SU-DHL-6 (cell line): ENCODE results near the gene NAAA.
"Not testable (repeated sequence)": the region's sequence is repeated elsewhere in the genome, so short reads cannot be mapped to it uniquely, and the experiment has no call there.

Experiments
- H2AFZ ChIP-seq: fragments of 200-600 bp; sonication (generic); 2 replicates; pipeline ENCODE4 v1.6.1; 2014; ENCODE audit warnings: low read depth, mild to moderate bottlenecking, moderate library complexity, mixed read lengths, antibody characterized with exemption, low read length; ENCODE audit not compliant: severe bottlenecking
- H3F3A ChIP-seq: fragments of 200-600 bp; shearing (Covaris generic); 2 replicates; pipeline ENCODE4 v1.6.0; 2016; ENCODE audit warnings: antibody characterized with exemption, mild to moderate bottlenecking; ENCODE audit not compliant: insufficient read depth
- H3K27ac ChIP-seq: fragments of 200-600 bp; sonication (generic); 2 replicates; pipeline ENCODE4 v1.5.1; 2016; ENCODE audit warnings: low read depth, mild to moderate bottlenecking, low read length, moderate library complexity, mixed read lengths
- H3K27me3 ChIP-seq: fragments of 200-600 bp; sonication (generic), shearing (Covaris generic); 2 replicates; pipeline ENCODE4 v1.6.0; 2014; ENCODE audit warnings: mild to moderate bottlenecking, low read length
- H3K36me3 ChIP-seq: fragments of 200-600 bp; sonication (generic); 2 replicates; pipeline ENCODE4 v1.6.1; 2014; ENCODE audit warnings: mild to moderate bottlenecking, low read length, mixed read lengths
- H3K4me2 ChIP-seq: fragments of 300-600, 200-600 bp; shearing (Covaris generic), sonication (generic); 2 replicates; pipeline ENCODE4 v1.6.0; 2014; ENCODE audit warnings: low read length, low read depth, mild to moderate bottlenecking; ENCODE audit not compliant: poor library complexity, severe bottlenecking
- H3K4me3 ChIP-seq: fragments of 200-600 bp; sonication (generic); 2 replicates; pipeline ENCODE4 v1.5.1; 2014; ENCODE audit warnings: antibody characterized with exemption, low read length, mild to moderate bottlenecking, mixed read lengths; ENCODE audit not compliant: insufficient read depth, poor library complexity, severe bottlenecking
- H3K79me2 ChIP-seq: fragments of 200-600 bp; sonication (generic); 2 replicates; pipeline ENCODE4 v1.6.1; 2014; ENCODE audit warnings: mild to moderate bottlenecking, low read length, moderate library complexity; ENCODE audit not compliant: insufficient read depth
- H3K9ac ChIP-seq: fragments of 200-600 bp; sonication (generic); 2 replicates; pipeline ENCODE4 v1.7.0; 2014; ENCODE audit warnings: mild to moderate bottlenecking, low read length
- H3K9me2 ChIP-seq: fragments of 200-600 bp; sonication (generic); replicated peaks from 2 replicates; pipeline ENCODE4 v1.6.1; 2014; ENCODE audit warnings: low read length; ENCODE audit not compliant: insufficient read depth
- H3K9me3 ChIP-seq: fragments of 200-600 bp; sonication (generic); 2 replicates; pipeline ENCODE4 v1.6.1; 2014; ENCODE audit warnings: low read length, mixed read lengths; ENCODE audit not compliant: insufficient read depth
- H4K20me1 ChIP-seq: fragments of 200-600 bp; sonication (generic); 2 replicates; pipeline ENCODE4 v1.6.1; 2014; ENCODE audit warnings: low read depth, mild to moderate bottlenecking, antibody characterized with exemption, low read length, moderate library complexity, mixed read lengths
- CTCF ChIP-seq: fragments of 200-600 bp; sonication (generic); IDR thresholded peaks from one replicate; pipeline ENCODE4 v1.5.1; 2017; ENCODE audit warnings: antibody characterized with exemption, mild to moderate bottlenecking, low read length, moderate library complexity; ENCODE audit not compliant: insufficient read depth, poor library complexity, severe bottlenecking
- EZH2phosphoT487 ChIP-seq: fragments of 200-600 bp; sonication (generic), shearing (Covaris generic); conservative IDR thresholded peaks from 2 replicates; pipeline ENCODE4 v1.6.1; 2018; ENCODE audit warnings: mild to moderate bottlenecking, antibody characterized with exemption, low read length, moderate library complexity, mixed read lengths

NAAA gene

GRCh38 chr4:75968084-75968483, 27.3 kb upstream of the NAAA start:
- Histone ChIP-seq H3K27ac (no peak overlapping the region), H3K9me2 (no peaks in the 10 kb centered on the region), H3K79me2 (no peaks in the 10 kb centered on the region), H4K20me1 (no peaks in the 10 kb centered on the region), H2AFZ (no peak overlapping the region), H3K9ac (no peak overlapping the region), H3K36me3 (peaks cover 22% of the 10 kb centered on the region; the same call in 1 of the 2 replicates), H3F3A (no peaks in the 10 kb centered on the region), H3K4me2 (no peak overlapping the region), H3K9me3 (no peaks in the 10 kb centered on the region), H3K4me3 (no peak overlapping the region), H3K27me3 (no peaks in the 10 kb centered on the region)
- TF ChIP-seq CTCF (no peak), EZH2phosphoT487 (no peak)

- no peaks in the 10 kb centered on the region for H3K9me3 ChIP-seq
- no peaks in the 10 kb centered on the region for H3F3A ChIP-seq
- H3K4me3 ChIP-seq, result no peak overlapping the region
- no peak overlapping the region for H3K27ac ChIP-seq
- no peak overlapping the region for H3K9ac ChIP-seq
- no peaks in the 10 kb centered on the region for H3K9me2 ChIP-seq
- no peak overlapping the region for H2AFZ ChIP-seq
- no peak for TF ChIP-seq CTCF
- TF ChIP-seq EZH2phosphoT487, result no peak
- H3K27me3 ChIP-seq, result no peaks in the 10 kb centered on the region
- no peaks in the 10 kb centered on the region for H4K20me1 ChIP-seq
- H3K79me2 ChIP-seq, result no peaks in the 10 kb centered on the region
- peaks cover 22% of the 10 kb centered on the region; the same call in 1 of the 2 replicates for H3K36me3 ChIP-seq
- H3K4me2 ChIP-seq, result no peak overlapping the region
Observed at GRCh38 chr4:75963558-75963957, 22.7 kb upstream of the NAAA start.

- H3K4me2 ChIP-seq, result not testable (repeated sequence)
Observed at GRCh38 chr4:75962072-75962471, 21.3 kb upstream of the NAAA start.

GRCh38 chr4:75958546-75958945, 17.7 kb upstream of the NAAA start:
- not testable (repeated sequence) for H3K79me2 ChIP-seq, H3F3A ChIP-seq, H3K4me2 ChIP-seq, H4K20me1 ChIP-seq, H3K4me3 ChIP-seq, H2AFZ ChIP-seq, H3K9ac ChIP-seq, H3K9me2 ChIP-seq, H3K9me3 ChIP-seq, H3K27ac ChIP-seq, H3K27me3 ChIP-seq, H3K36me3 ChIP-seq

More at GRCh38 chr4:75962072-75962471, 21.3 kb upstream of the NAAA start:
- not testable (repeated sequence) for H4K20me1 ChIP-seq, H3K27me3 ChIP-seq, H3K4me3 ChIP-seq, H2AFZ ChIP-seq, H3K9ac ChIP-seq, H3K9me3 ChIP-seq, H3F3A ChIP-seq, H3K79me2 ChIP-seq, H3K9me2 ChIP-seq, H3K27ac ChIP-seq
- H3K36me3 ChIP-seq, result peaks cover 23% of the 10 kb centered on the region; the same call in 1 of the 2 replicates

DNA sequence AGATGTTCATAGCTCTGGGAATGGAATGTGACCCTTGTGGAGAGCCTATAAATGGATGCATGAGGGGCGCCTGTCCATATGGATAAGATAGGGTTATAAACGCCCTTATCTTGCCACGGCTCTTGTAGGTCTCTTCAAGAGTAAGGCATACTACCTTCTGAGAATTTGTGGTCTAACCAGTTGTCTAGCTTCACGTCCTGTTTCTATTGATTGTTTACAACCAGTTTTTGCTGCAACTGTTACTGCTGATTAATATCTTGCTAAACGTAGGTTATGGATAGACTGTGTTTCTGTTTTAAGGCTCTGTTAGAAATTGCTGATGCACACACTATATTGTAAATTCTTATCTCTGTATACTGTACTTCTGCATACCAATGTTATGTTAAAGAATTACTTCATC, 14.0 kb upstream of the NAAA start:
- H3K4me2 ChIP-seq, H3K79me2 ChIP-seq, H3K4me3 ChIP-seq, H3F3A ChIP-seq, H2AFZ ChIP-seq, H3K27ac ChIP-seq, H3K27me3 ChIP-seq, H3K36me3 ChIP-seq, H3K9me2 ChIP-seq, H4K20me1 ChIP-seq, H3K9me3 ChIP-seq, H3K9ac ChIP-seq: not testable (repeated sequence)
